HepG2 (cell line): Measurements from ENCODE around the gene ZFX.

ENCODE experiments used
- DNMT3B ChIP-seq: conservative IDR thresholded peaks from 2 replicates; pipeline ENCODE4 v1.6.1; 2016; ENCODE audit warnings: missing biosample characterization, control low read depth
- NFIC ChIP-seq: IDR thresholded peaks from 2 replicates; pipeline ENCODE4 v1.6.1; 2012; ENCODE audit warnings: mild to moderate bottlenecking, low read length, inconsistent platforms
- SP4 ChIP-seq: sonication (generic); formaldehyde crosslinking; IDR thresholded peaks from 2 replicates; pipeline ENCODE4 v1.8.1; 2023; ENCODE audit warnings: mild to moderate bottlenecking, missing genetic modification reagents
- TF ChIP-seq, protein P1 (sequence below): IDR thresholded peaks from 2 replicates; pipeline ENCODE4 v1.6.1; 2016; ENCODE audit warnings: missing compliant biosample characterization, missing genetic modification reagents, borderline replicate concordance
- TF ChIP-seq, protein P2 (sequence below): sonication (generic); formaldehyde crosslinking; IDR thresholded peaks from 2 replicates; pipeline ENCODE4 v1.5.0; 2020; ENCODE audit warnings: mild to moderate bottlenecking, missing genetic modification reagents, moderate library complexity

DNA sequence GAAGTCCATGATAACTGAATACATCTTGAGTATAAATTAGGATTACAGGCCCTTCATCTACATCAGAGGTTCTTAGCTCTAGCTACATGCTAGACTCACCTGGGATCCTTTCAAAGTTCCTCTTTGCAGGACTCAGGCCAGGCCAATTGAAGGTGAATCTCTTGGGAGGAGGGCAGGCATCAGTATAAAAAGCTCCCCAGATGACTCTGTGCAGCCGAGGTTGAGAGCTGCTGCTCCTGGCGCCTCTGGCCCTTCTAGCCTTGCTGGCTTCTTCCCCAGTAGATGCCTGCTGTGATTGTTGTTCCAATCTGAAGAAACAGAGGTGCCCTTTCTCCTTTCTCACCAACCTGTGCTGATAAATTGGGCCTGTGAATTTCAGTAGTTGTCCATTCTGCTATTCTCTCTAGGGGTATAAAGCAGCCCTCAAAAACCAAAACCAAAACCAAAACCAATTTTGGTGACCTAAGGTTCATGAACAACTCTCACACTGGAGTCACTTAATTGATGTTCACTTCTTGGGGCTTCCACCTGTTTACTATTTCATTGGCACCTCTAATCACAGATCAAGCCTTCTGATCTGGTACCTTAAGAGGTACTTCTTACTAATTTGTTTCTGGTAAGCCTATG is 85.7 kb downstream of the ZFX start:
- TF ChIP-seq, protein P1, sequence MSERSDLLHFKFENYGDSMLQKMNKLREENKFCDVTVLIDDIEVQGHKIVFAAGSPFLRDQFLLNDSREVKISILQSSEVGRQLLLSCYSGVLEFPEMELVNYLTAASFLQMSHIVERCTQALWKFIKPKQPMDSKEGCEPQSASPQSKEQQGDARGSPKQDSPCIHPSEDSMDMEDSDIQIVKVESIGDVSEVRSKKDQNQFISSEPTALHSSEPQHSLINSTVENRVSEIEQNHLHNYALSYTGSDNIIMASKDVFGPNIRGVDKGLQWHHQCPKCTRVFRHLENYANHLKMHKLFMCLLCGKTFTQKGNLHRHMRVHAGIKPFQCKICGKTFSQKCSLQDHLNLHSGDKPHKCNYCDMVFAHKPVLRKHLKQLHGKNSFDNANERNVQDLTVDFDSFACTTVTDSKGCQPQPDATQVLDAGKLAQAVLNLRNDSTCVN (CRISPR knock-in tag): no peak
- TF ChIP-seq SP4 (CRISPR knock-in tag) (no peak), NFIC (no peak), DNMT3B (no peak)
- TF ChIP-seq, protein P2, sequence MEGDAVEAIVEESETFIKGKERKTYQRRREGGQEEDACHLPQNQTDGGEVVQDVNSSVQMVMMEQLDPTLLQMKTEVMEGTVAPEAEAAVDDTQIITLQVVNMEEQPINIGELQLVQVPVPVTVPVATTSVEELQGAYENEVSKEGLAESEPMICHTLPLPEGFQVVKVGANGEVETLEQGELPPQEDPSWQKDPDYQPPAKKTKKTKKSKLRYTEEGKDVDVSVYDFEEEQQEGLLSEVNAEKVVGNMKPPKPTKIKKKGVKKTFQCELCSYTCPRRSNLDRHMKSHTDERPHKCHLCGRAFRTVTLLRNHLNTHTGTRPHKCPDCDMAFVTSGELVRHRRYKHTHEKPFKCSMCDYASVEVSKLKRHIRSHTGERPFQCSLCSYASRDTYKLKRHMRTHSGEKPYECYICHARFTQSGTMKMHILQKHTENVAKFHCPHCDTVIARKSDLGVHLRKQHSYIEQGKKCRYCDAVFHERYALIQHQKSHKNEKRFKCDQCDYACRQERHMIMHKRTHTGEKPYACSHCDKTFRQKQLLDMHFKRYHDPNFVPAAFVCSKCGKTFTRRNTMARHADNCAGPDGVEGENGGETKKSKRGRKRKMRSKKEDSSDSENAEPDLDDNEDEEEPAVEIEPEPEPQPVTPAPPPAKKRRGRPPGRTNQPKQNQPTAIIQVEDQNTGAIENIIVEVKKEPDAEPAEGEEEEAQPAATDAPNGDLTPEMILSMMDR: no peak
